ENCODE measurements around the gene MAN2B2.

DNA sequence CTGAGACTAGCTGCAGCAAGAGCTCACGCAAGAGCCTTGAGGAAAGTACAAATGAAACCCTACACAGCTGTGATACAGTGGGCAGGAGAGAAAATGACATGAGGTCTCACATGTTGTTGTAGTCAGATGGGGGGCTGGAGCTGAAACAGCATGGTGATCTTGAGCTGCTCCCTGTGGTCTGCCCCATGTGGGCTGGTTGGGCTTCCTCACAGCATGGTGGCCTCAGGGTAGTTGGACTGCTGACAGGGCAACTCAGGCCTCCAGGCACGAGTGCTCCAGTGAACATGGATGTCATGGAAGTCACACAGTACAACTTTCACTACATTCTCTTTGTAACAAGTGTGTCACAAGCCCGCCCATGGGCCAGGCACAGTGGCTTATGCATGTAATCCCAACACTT, 3.4 kb upstream of the MAN2B2 start:
- TF ChIP-seq, protein P1, sequence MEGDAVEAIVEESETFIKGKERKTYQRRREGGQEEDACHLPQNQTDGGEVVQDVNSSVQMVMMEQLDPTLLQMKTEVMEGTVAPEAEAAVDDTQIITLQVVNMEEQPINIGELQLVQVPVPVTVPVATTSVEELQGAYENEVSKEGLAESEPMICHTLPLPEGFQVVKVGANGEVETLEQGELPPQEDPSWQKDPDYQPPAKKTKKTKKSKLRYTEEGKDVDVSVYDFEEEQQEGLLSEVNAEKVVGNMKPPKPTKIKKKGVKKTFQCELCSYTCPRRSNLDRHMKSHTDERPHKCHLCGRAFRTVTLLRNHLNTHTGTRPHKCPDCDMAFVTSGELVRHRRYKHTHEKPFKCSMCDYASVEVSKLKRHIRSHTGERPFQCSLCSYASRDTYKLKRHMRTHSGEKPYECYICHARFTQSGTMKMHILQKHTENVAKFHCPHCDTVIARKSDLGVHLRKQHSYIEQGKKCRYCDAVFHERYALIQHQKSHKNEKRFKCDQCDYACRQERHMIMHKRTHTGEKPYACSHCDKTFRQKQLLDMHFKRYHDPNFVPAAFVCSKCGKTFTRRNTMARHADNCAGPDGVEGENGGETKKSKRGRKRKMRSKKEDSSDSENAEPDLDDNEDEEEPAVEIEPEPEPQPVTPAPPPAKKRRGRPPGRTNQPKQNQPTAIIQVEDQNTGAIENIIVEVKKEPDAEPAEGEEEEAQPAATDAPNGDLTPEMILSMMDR (IDR thresholded peaks at IDR 0.05): no peak
- TF ChIP-seq EP300 (IDR thresholded peaks at IDR 0.05; ENCODE audit: low read depth): no peak
- no peak for TF ChIP-seq POLR2AphosphoS5 (IDR thresholded peaks at IDR 0.05)

All from transverse colon (tissue), 4 donors.